Natural killer cell (primary cell): ENCODE data around the gene TINAGL1. TPM values are rescaled to one million over a fixed set of nuclear protein-coding genes. Genes with fewer than 3 reads are reported as not detected.

ENCODE experiments used
- ATAC-seq, 3 donors: fragments of 150-1000 bp in 2 of 3; fragments of 200-7000 bp in 1 of 3; cut with Tn5 transposase; 1 replicate in 1 of 3; 2 replicates in 2 of 3; pipeline ENCODE4 v1.10.0; 2021; ENCODE audit warnings: mild to moderate bottlenecking in 2 of 3, moderate library complexity in 2 of 3
- DNase-seq, 2 donors: peaks; one replicate each; pipeline versions ENCODE4 v3.0.0 to v3.0.0-alpha.2; 2013 to 2021; ENCODE audit warnings: mixed read lengths in 1 of 2
- H3K27ac ChIP-seq: one replicate; pipeline ENCODE4 v1.5.1; 2013; ENCODE audit warnings: mild to moderate bottlenecking, low read length
- H3K27me3 ChIP-seq: one replicate; pipeline ENCODE4 v1.6.1; 2013; ENCODE audit warnings: low read length; ENCODE audit not compliant: control insufficient read depth, insufficient read depth
- H3K36me3 ChIP-seq: one replicate; pipeline ENCODE4 v1.6.1; 2013; ENCODE audit warnings: low read length; ENCODE audit not compliant: control insufficient read depth, insufficient read depth
- H3K4me1 ChIP-seq: one replicate; pipeline ENCODE4 v1.6.1; 2013; ENCODE audit warnings: low read length; ENCODE audit not compliant: control insufficient read depth, insufficient read depth
- H3K4me3 ChIP-seq: one replicate; pipeline ENCODE4 v1.5.1; 2013; ENCODE audit warnings: low read length
- H3K9me3 ChIP-seq: one replicate; pipeline ENCODE4 v1.6.1; 2013; ENCODE audit warnings: low read length; ENCODE audit not compliant: control insufficient read depth, insufficient read depth
- H3K27ac Mint-ChIP-seq, 2 donors: one replicate each; pipeline ENCODE4 v1.8.0; 2022; ENCODE audit warnings: mild to moderate bottlenecking in 2 of 2, mixed read lengths in 2 of 2, moderate library complexity in 1 of 2
- H3K27me3 Mint-ChIP-seq, 2 donors: one replicate each; pipeline ENCODE4 v1.8.0; 2022; ENCODE audit warnings: low read depth in 2 of 2, mixed read lengths in 2 of 2
- H3K36me3 Mint-ChIP-seq: one replicate; pipeline ENCODE4 v1.8.0; 2022; ENCODE audit warnings: mixed read lengths
- H3K4me1 Mint-ChIP-seq, 2 donors: one replicate each; pipeline ENCODE4 v1.8.0; 2022; ENCODE audit warnings: mixed read lengths in 2 of 2
- H3K4me3 Mint-ChIP-seq: one replicate; pipeline ENCODE4 v1.8.0; 2022; ENCODE audit warnings: mild to moderate bottlenecking, moderate library complexity, mixed read lengths
- H3K9me3 Mint-ChIP-seq, 2 donors: one replicate each; pipeline ENCODE4 v1.8.0; 2022; ENCODE audit warnings: mixed read lengths in 2 of 2
- WGBS: methylation state at CpG from one replicate; pipeline ENCODE4 v1.1.7; 2013; ENCODE audit warnings: missing lambda C conversion rate; ENCODE audit not compliant: insufficient coverage; 5-methylcytosine and 5-hydroxymethylcytosine counted together
- intact Hi-C: fragments of 100-400 bp; cut with micrococcal nuclease; formaldehyde crosslinking; loops from one replicate; pipeline ENCODE4 v1.14.2; 2022
- total RNA-seq, 4 donors: library from RNA; stranded (reverse); fragments of 120-200 nt in 1 of 4; gene quantifications; one replicate each; pipeline versions ENCODE4 v1.2.3 to v1.2.4, GENCODE V29; 2013 to 2022
- TF ChIP-seq, protein P1 (sequence below): fragments of 200-600 bp; IDR thresholded peaks from one replicate; pipeline ENCODE4 v1.8.0; 2022; ENCODE audit warnings: antibody characterized with exemption

Gene TINAGL1
- total RNA-seq, 3 donors from 2014 or later (not counting 1 experiment from before 2014, with no cell fraction given), result not detected

DNA sequence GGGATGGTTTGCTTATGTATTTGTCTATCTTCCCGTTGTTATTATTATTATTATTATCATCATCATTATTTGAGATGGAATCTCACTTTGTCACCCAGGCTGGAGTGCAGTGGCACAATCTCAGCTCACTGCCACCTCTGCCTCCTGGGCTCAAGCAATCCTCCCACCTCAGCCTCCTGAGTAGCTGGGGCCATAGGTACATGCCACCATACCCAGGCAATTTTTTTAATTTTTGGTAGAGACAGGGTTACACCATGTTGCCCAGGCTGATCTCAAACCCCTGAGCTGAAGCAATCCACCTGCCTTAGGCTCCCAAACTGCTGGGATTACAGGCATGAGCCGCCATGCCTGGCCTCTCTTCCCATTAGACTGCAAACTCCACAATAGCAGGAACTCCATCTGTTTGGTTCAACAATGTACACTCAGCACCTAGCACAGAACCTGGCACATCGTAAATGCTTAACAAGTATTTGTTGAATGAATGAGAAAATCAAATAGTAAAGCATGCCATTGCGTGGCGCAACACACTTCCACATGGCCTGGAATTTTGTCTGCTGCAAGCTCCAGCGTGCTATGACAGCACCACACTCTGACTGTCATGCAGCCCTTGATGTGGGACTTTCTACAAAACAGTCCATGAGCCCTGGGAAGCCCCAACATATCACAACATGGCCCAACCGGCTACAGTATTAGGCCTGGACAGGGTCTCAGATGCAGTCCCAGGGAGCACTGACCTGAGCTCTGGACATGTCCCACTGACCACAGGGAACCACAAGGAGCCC is 3.8 kb upstream of the TINAGL1 start:
- H3K27ac Mint-ChIP-seq, result no peak overlapping the region
- Histone ChIP-seq H3K36me3 (no peaks in the 10 kb centered on the region), H3K27ac (no peak overlapping the region), H3K9me3 (no peaks in the 10 kb centered on the region), H3K4me3 (no peak overlapping the region), H3K4me1 (peaks cover 6% of the 10 kb centered on the region), H3K27me3 (peaks cover 3% of the 10 kb centered on the region)
- no peak for ATAC-seq
- intact Hi-C loops, result no loop called here
- H3K4me3 Mint-ChIP-seq, result no peak overlapping the region
- no peaks in the 10 kb centered on the region for H3K36me3 Mint-ChIP-seq
- peaks cover 31% of the 10 kb centered on the region in 2 donors for H3K27me3 Mint-ChIP-seq
- DNase-seq, result peak in 1 of 2 donors; percentile 4
- TF ChIP-seq, protein P1, sequence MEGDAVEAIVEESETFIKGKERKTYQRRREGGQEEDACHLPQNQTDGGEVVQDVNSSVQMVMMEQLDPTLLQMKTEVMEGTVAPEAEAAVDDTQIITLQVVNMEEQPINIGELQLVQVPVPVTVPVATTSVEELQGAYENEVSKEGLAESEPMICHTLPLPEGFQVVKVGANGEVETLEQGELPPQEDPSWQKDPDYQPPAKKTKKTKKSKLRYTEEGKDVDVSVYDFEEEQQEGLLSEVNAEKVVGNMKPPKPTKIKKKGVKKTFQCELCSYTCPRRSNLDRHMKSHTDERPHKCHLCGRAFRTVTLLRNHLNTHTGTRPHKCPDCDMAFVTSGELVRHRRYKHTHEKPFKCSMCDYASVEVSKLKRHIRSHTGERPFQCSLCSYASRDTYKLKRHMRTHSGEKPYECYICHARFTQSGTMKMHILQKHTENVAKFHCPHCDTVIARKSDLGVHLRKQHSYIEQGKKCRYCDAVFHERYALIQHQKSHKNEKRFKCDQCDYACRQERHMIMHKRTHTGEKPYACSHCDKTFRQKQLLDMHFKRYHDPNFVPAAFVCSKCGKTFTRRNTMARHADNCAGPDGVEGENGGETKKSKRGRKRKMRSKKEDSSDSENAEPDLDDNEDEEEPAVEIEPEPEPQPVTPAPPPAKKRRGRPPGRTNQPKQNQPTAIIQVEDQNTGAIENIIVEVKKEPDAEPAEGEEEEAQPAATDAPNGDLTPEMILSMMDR, result no peak
- H3K4me1 Mint-ChIP-seq, result peaks cover 0 to 7% of the 10 kb centered on the region in 2 donors
- H3K9me3 Mint-ChIP-seq, result no peaks in the 10 kb centered on the region
- WGBS, result 91% methylated on average over 6 of the region's 7 CpGs

GRCh38 chr1:31573261-31573660 is 3.1 kb upstream of the TINAGL1 start:
- Histone ChIP-seq H3K27me3 (peaks cover 3% of the 10 kb centered on the region), H3K4me3 (no peak overlapping the region), H3K27ac (no peak overlapping the region), H3K9me3 (no peaks in the 10 kb centered on the region), H3K36me3 (no peaks in the 10 kb centered on the region), H3K4me1 (peaks cover 6% of the 10 kb centered on the region)
- H3K27me3 Mint-ChIP-seq, result peaks cover 31 to 34% of the 10 kb centered on the region in 2 donors
- no peak overlapping the region for H3K27ac Mint-ChIP-seq
- DNase-seq (peak in 1 of 2 donors; percentile 3), ATAC-seq (no peak)
- H3K4me3 Mint-ChIP-seq, result no peak overlapping the region
- WGBS, result 93% methylated on average over 8 of the region's 8 CpGs
- TF ChIP-seq, protein P1, result no peak
- no peaks in the 10 kb centered on the region for H3K9me3 Mint-ChIP-seq
- peaks cover 0 to 7% of the 10 kb centered on the region in 2 donors for H3K4me1 Mint-ChIP-seq
- intact Hi-C loops, result no loop called here
- H3K36me3 Mint-ChIP-seq, result no peaks in the 10 kb centered on the region

DNA sequence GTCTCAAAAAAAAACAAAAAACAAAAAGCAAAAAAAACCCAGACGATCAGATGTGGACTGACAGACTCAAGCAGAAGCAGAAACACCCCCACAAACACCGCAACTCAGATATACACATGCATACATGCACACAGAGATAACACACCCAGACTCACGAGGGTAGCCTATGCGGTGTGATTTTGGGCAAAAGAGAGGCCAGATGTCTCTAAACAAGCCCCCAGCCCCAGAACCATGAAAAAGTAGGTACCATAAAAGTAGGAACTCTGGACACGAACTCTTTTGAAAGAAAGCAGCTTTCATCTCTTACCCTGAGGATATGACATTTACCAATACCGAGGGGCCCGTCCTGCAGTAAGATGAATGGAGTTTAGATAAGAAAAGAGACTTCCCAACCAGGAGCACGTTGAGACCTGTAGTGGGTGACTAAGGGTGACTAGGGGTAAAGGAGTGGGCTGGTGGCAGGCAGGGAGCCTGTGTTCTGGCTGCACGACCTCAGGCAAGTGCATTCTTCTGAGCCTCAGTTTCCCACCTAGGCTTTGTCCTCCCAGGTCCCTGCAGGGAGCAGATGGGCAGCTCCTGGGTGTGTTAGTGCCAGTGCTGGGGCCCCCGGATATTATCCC is 1.5 kb upstream of the TINAGL1 start:
- H3K27me3 Mint-ChIP-seq, result peaks cover 20 to 26% of the 10 kb centered on the region in 2 donors
- H3K27ac Mint-ChIP-seq, result no peak overlapping the region
- 75% methylated on average over 10 of the region's 10 CpGs for WGBS
- no peaks in the 10 kb centered on the region for H3K9me3 Mint-ChIP-seq
- no peak overlapping the region for H3K27ac ChIP-seq
- no peaks in the 10 kb centered on the region for H3K36me3 ChIP-seq
- peaks cover 6% of the 10 kb centered on the region for H3K4me1 ChIP-seq
- H3K4me3 ChIP-seq, result no peak overlapping the region
- H3K4me1 Mint-ChIP-seq, result peaks cover 0 to 7% of the 10 kb centered on the region in 2 donors
- H3K36me3 Mint-ChIP-seq, result no peaks in the 10 kb centered on the region
- TF ChIP-seq, protein P1, result no peak
- intact Hi-C loops, result no loop called here
- H3K27me3 ChIP-seq, result peaks cover 3% of the 10 kb centered on the region
- no peak overlapping the region for H3K4me3 Mint-ChIP-seq
- no peaks in the 10 kb centered on the region for H3K9me3 ChIP-seq
- DNase-seq (no peak), ATAC-seq (no peak)
